ENCODE results near the gene PEAK1.
"Not testable (repeated sequence)": the region's sequence is repeated elsewhere in the genome, so short reads cannot be mapped to it uniquely, and the experiment has no call there.

The PEAK1 gene

GRCh38 chr15:77160562-77161478, 259.1 kb downstream of the PEAK1 start:
- no peaks in the 10 kb centered on the region for H3K9me2 ChIP-seq (replicated peaks; ENCODE audit: insufficient read depth, low read length)
- H3K27me3 ChIP-seq (ENCODE audit: low read length) = no peaks in the 10 kb centered on the region
- H3K27ac ChIP-seq (ENCODE audit: low read depth, low read length) = no peak overlapping the region
- no peaks in the 10 kb centered on the region for H3K79me2 ChIP-seq (ENCODE audit: insufficient read depth, low read length)
- H3K36me3 ChIP-seq (ENCODE audit: low read length) = no peaks in the 10 kb centered on the region
- H2AFZ ChIP-seq (ENCODE audit: low read depth, low read length, severe bottlenecking) = no peak overlapping the region
- H3K4me2 ChIP-seq (ENCODE audit: low read depth, low read length, poor library complexity, severe bottlenecking) = no peak overlapping the region
- no peak overlapping the region for H3K9ac ChIP-seq (ENCODE audit: low read length)
- H3K9me3 ChIP-seq (ENCODE audit: insufficient read depth, low read length) = no peaks in the 10 kb centered on the region
- no peak overlapping the region for H3K4me3 ChIP-seq (ENCODE audit: insufficient read depth, low read length, poor library complexity, severe bottlenecking)
- TF ChIP-seq EZH2phosphoT487 (conservative IDR thresholded peaks at IDR 0.05; ENCODE audit: low read length) = no peak
- TF ChIP-seq, protein P1, sequence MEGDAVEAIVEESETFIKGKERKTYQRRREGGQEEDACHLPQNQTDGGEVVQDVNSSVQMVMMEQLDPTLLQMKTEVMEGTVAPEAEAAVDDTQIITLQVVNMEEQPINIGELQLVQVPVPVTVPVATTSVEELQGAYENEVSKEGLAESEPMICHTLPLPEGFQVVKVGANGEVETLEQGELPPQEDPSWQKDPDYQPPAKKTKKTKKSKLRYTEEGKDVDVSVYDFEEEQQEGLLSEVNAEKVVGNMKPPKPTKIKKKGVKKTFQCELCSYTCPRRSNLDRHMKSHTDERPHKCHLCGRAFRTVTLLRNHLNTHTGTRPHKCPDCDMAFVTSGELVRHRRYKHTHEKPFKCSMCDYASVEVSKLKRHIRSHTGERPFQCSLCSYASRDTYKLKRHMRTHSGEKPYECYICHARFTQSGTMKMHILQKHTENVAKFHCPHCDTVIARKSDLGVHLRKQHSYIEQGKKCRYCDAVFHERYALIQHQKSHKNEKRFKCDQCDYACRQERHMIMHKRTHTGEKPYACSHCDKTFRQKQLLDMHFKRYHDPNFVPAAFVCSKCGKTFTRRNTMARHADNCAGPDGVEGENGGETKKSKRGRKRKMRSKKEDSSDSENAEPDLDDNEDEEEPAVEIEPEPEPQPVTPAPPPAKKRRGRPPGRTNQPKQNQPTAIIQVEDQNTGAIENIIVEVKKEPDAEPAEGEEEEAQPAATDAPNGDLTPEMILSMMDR (IDR thresholded peaks at IDR 0.05; ENCODE audit: insufficient read depth, low read length, poor library complexity, severe bottlenecking) = no peak
- no peaks in the 10 kb centered on the region for H4K20me1 ChIP-seq (ENCODE audit: low read depth, low read length)
- no peaks in the 10 kb centered on the region for H3F3A ChIP-seq (ENCODE audit: insufficient read depth)

DNA sequence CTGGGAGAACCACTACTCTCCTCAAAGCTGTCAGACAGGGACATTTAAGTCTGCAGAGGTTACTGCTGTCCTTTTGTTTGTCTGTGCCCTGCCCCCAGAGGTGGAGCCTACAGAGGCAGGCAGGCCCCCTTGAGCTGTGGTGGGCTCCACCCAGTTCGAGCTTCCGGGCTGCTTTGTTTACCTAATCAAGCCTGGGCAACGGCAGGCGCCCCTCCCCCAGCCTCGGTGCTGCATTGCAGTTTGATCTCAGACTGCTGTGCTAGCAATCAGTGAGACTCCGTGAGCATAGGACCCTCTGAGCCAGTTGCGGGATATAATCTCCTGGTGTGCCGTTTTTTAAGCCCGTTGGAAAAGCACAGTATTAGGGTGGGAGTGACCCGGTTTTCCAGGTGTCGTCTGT, 263.9 kb downstream of the PEAK1 start:
- H3K4me3 ChIP-seq (ENCODE audit: insufficient read depth, low read length, poor library complexity, severe bottlenecking); H3K9me3 ChIP-seq (ENCODE audit: insufficient read depth, low read length); H3K36me3 ChIP-seq (ENCODE audit: low read length); H4K20me1 ChIP-seq (ENCODE audit: low read depth, low read length); H3K9me2 ChIP-seq (replicated peaks; ENCODE audit: insufficient read depth, low read length); H3K27ac ChIP-seq (ENCODE audit: low read depth, low read length); H3K9ac ChIP-seq (ENCODE audit: low read length); H3K27me3 ChIP-seq (ENCODE audit: low read length); H3F3A ChIP-seq (ENCODE audit: insufficient read depth); H2AFZ ChIP-seq (ENCODE audit: low read depth, low read length, severe bottlenecking); H3K79me2 ChIP-seq (ENCODE audit: insufficient read depth, low read length); H3K4me2 ChIP-seq (ENCODE audit: low read depth, low read length, poor library complexity, severe bottlenecking): not testable (repeated sequence)

DNA sequence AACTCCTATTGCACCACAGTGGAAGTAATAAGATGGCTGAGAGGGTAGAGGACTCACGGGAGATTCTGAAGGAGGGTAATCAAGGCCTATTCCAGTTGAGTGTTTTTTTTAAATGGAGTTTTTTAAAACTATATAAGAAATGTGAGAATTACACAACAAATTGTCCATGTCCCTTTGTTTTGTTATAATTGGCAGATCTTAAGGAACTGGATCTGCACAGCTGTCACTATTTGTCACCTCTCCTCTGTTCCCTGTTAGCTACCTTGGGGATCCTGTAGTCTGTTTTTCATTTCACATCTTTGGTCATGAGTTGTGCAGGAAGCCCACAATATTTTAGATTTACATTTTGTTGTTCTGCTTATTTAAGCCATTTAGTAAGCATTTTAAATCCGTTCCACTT, 271.7 kb downstream of the PEAK1 start:
- Histone ChIP-seq H3K9me3 (ENCODE audit: insufficient read depth, low read length) (no peaks in the 10 kb centered on the region), H3K27me3 (ENCODE audit: low read length) (no peaks in the 10 kb centered on the region), H3F3A (ENCODE audit: insufficient read depth) (no peaks in the 10 kb centered on the region), H3K9me2 (replicated peaks; ENCODE audit: insufficient read depth, low read length) (no peaks in the 10 kb centered on the region), H4K20me1 (ENCODE audit: low read depth, low read length) (no peaks in the 10 kb centered on the region), H3K79me2 (ENCODE audit: insufficient read depth, low read length) (no peaks in the 10 kb centered on the region), H3K9ac (ENCODE audit: low read length) (no peak overlapping the region), H3K4me2 (ENCODE audit: low read depth, low read length, poor library complexity, severe bottlenecking) (no peak overlapping the region), H3K27ac (ENCODE audit: low read depth, low read length) (no peak overlapping the region), H3K4me3 (ENCODE audit: insufficient read depth, low read length, poor library complexity, severe bottlenecking) (no peak overlapping the region), H2AFZ (ENCODE audit: low read depth, low read length, severe bottlenecking) (no peak overlapping the region), H3K36me3 (ENCODE audit: low read length) (no peaks in the 10 kb centered on the region)
- TF ChIP-seq, protein P1 (IDR thresholded peaks at IDR 0.05; ENCODE audit: insufficient read depth, low read length, poor library complexity, severe bottlenecking) = no peak
- no peak for TF ChIP-seq EZH2phosphoT487 (conservative IDR thresholded peaks at IDR 0.05; ENCODE audit: low read length)

GRCh38 chr15:77145370-77145769, 274.5 kb downstream of the PEAK1 start:
- Histone ChIP-seq H3K27me3 (ENCODE audit: low read length) (no peaks in the 10 kb centered on the region), H3F3A (ENCODE audit: insufficient read depth) (no peaks in the 10 kb centered on the region), H2AFZ (ENCODE audit: low read depth, low read length, severe bottlenecking) (no peak overlapping the region), H3K27ac (ENCODE audit: low read depth, low read length) (no peak overlapping the region), H3K4me3 (ENCODE audit: insufficient read depth, low read length, poor library complexity, severe bottlenecking) (no peak overlapping the region), H3K9ac (ENCODE audit: low read length) (no peak overlapping the region), H3K9me3 (ENCODE audit: insufficient read depth, low read length) (no peaks in the 10 kb centered on the region; the same call in 1 of the 2 replicates), H3K36me3 (ENCODE audit: low read length) (peaks cover 9% of the 10 kb centered on the region; the same call in 1 of the 2 replicates), H4K20me1 (ENCODE audit: low read depth, low read length) (no peaks in the 10 kb centered on the region), H3K9me2 (replicated peaks; ENCODE audit: insufficient read depth, low read length) (no peaks in the 10 kb centered on the region), H3K4me2 (ENCODE audit: low read depth, low read length, poor library complexity, severe bottlenecking) (no peak overlapping the region), H3K79me2 (ENCODE audit: insufficient read depth, low read length) (no peaks in the 10 kb centered on the region)
- no peak for TF ChIP-seq EZH2phosphoT487 (conservative IDR thresholded peaks at IDR 0.05; ENCODE audit: low read length)
- TF ChIP-seq, protein P1 (IDR thresholded peaks at IDR 0.05; ENCODE audit: insufficient read depth, low read length, poor library complexity, severe bottlenecking) = no peak

All from SU-DHL-6 (cell line).